Naive thymus-derived CD8-positive, alpha-beta T cell (primary cell): ENCODE data around the gene TLR4. TPM values are rescaled to one million over a fixed set of nuclear protein-coding genes. Genes with fewer than 3 reads are reported as not detected.

Experiments used
- ATAC-seq, 2 donors: fragments of 150-1000 bp; cut with Tn5 transposase in 1 of 2; sonication (Bioruptor Pico), chemical (Tn5 transposase) in 1 of 2; 1 replicate in 1 of 2; 2 replicates in 1 of 2; pipeline ENCODE4 v1.10.0; 2021; ENCODE audit warnings: mild to moderate bottlenecking in 2 of 2, moderate library complexity in 2 of 2
- POLR2A ChIA-PET: fragments of 350-600 bp; sonication (Branson Sonifier 250); formaldehyde crosslinking; loops from one replicate; lab custom pipeline; 2021; ENCODE audit warnings: antibody characterized with exemption; lab: Charles Lee
- DNase-seq, 10 donors: peaks; one replicate each; pipeline versions ENCODE4 v3.0.0 to v3.0.0-alpha.2; 2020 to 2022
- H3K27ac Mint-ChIP-seq, 10 donors: one replicate each; pipeline ENCODE4 v1.8.0; 2020 to 2022; ENCODE audit warnings: mild to moderate bottlenecking in 10 of 10, mixed read lengths in 10 of 10, moderate library complexity in 4 of 10, inconsistent platforms in 1 of 10
- H3K27me3 Mint-ChIP-seq, 5 donors: one replicate each; pipeline ENCODE4 v1.8.0; 2021 to 2022; ENCODE audit warnings: mixed read lengths in 5 of 5
- H3K36me3 Mint-ChIP-seq, 3 donors: one replicate each; pipeline ENCODE4 v1.8.0; 2020 to 2022; ENCODE audit warnings: mixed read lengths in 3 of 3, mild to moderate bottlenecking in 2 of 3, inconsistent platforms in 1 of 3
- H3K4me1 Mint-ChIP-seq, 4 donors: one replicate each; pipeline ENCODE4 v1.8.0; 2021 to 2022; ENCODE audit warnings: mixed read lengths in 4 of 4
- H3K4me3 Mint-ChIP-seq, 10 donors: one replicate each; pipeline ENCODE4 v1.8.0; 2020 to 2022; ENCODE audit warnings: mild to moderate bottlenecking in 10 of 10, mixed read lengths in 10 of 10, moderate library complexity in 6 of 10, inconsistent platforms in 1 of 10
- H3K9me3 Mint-ChIP-seq, 9 donors: one replicate each; pipeline ENCODE4 v1.8.0; 2020 to 2022; ENCODE audit warnings: mixed read lengths in 9 of 9, mild to moderate bottlenecking in 3 of 9, inconsistent platforms in 1 of 9, moderate library complexity in 1 of 9
- polyA plus RNA-seq, 3 donors: library from polyadenylated mRNA; unstranded; fragments of 300-500 nt; fragmentation: Illumina TruSeq; gene quantifications; one replicate each; pipeline ENCODE4 v1.2.3, GENCODE V29; 2021
- total RNA-seq, 8 experiments: library from RNA in 2 of 8; stranded (reverse) in 2 of 8; gene quantifications; one replicate each; pipeline ENCODE4 v1.2.3 and lab custom pipeline; 2021 to 2026

Gene TLR4
- total RNA-seq (under 1 TPM; 0.52 to 0.70 TPM), polyA plus RNA-seq (under 1 TPM in 2 of 3 donors, not detected in 1; 0.07 to 0.12 TPM), total RNA-seq (lab: John Stamatoyannopoulos, UW) (0 to 0.26 (median 0) reads per million in 6 experiments)

DNA sequence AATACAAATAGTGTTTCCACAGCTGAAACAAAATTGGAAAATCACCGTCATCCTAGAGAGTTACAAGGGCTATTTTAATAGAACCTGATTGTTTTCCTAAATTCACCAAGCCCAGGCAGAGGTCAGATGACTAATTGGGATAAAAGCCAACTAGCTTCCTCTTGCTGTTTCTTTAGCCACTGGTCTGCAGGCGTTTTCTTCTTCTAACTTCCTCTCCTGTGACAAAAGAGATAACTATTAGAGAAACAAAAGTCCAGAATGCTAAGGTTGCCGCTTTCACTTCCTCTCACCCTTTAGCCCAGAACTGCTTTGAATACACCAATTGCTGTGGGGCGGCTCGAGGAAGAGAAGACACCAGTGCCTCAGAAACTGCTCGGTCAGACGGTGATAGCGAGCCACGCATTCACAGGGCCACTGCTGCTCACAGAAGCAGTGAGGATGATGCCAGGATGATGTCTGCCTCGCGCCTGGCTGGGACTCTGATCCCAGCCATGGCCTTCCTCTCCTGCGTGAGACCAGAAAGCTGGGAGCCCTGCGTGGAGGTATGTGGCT is at the start of gene TLR4:
Gene TLR4, plus strand, starts transcription at position 380 of the 552 bp plus-strand sequence. Its CDS starts 70 bp downstream, at position 450.
- ATAC-seq (peak; percentile 14 to 62), DNase-seq (peak in 1 of 10 donors; percentile 17)
- Mint-ChIP-seq H3K27ac (peak within 1 kb of the TSS in 1 of 10 donors; percentile 34), H3K4me3 (peak within 1 kb of the TSS in 1 of 10 donors; percentile 81), H3K36me3 (no peaks in the 10 kb centered on the region), H3K9me3 (peaks cover 0 to 9% (median 0%) of the 10 kb centered on the region in 9 donors), H3K27me3 (peaks cover 0 to 24% (median 7%) of the 10 kb centered on the region in 5 donors), H3K4me1 (peaks cover 0 to 18% (median 2%) of the 10 kb centered on the region in 4 donors)
- POLR2A ChIA-PET: no interaction called here

DNA sequence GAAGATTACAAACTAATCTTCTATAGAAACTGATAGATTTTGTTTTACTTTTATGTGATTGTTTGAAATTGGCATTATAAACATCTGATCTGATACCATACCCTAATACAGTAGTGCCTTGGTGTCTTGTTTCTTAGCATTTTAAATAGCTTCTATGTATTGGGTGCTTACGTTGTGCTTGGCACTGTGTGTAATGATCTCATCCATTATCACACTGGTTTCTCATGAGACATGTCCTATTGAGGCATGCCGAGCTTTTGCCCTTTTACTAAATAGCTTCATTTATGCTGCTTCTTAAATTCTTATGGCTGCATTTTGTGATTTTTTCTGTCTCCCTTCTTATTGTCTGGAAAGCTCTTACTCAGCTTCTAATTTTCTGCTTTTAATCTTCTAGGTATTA is 48.2 kb upstream of the TLR4 start:
- Mint-ChIP-seq H3K27me3 (peaks cover 0 to 6% (median 3%) of the 10 kb centered on the region in 5 donors), H3K4me1 (no peaks in the 10 kb centered on the region), H3K36me3 (no peaks in the 10 kb centered on the region), H3K27ac (no peak overlapping the region), H3K4me3 (no peak overlapping the region), H3K9me3 (peaks cover 0 to 5% (median 0%) of the 10 kb centered on the region in 9 donors)
- DNase-seq (no peak), ATAC-seq (no peak)
- POLR2A ChIA-PET: no interaction called here

DNA sequence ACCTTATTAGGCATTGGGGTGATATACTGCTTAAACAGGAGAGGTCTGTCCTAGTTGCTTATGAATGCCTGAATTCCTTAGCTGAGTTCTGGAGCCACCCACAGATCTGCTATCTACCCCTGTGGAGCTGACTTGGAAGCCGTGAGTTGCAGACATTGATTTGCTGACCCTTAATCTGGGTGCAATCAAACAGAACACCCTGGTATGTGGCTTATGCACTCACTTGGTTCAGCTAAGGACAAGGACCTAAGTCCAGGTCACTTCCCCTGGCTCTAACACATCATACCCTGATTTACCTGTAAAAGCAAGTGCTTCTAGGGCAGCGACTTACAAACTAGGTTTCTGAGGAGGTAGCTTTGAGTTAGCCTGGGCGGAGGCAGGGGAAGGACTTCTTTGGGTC is 41.6 kb upstream of the TLR4 start:
- peaks cover 0 to 10% (median 3%) of the 10 kb centered on the region in 9 donors for H3K9me3 Mint-ChIP-seq
- DNase-seq: no peak
- POLR2A ChIA-PET: no interaction called here
- ATAC-seq: no peak
- H3K36me3 Mint-ChIP-seq: peaks cover 0 to 3% (median 0%) of the 10 kb centered on the region in 3 donors
- H3K27me3 Mint-ChIP-seq: peaks cover 3 to 16% (median 4%) of the 10 kb centered on the region in 5 donors
- H3K4me3 Mint-ChIP-seq: no peak overlapping the region
- H3K4me1 Mint-ChIP-seq: no peaks in the 10 kb centered on the region
- H3K27ac Mint-ChIP-seq: no peak overlapping the region

DNA sequence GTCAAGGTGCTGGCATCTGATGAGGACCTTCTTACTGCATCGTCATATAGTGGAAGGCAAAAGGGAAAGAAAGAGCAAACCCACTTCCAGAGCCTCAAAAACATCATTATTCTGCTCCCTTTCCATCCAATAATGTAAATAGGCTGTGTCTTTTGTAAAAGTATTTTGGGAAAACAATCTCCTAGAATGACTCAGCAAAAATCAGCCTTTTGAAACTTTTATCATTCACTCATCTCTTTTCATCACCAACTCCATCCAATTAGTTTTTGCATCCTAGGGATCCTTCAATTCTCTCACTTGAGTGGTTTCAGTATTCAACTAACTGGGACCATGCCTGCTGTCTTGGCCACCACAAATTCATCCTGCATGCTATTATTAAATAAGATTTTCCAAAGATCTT is 39.8 kb upstream of the TLR4 start:
- no peak for DNase-seq
- ATAC-seq: no peak
- peaks cover 0 to 7% (median 0%) of the 10 kb centered on the region in 3 donors for H3K36me3 Mint-ChIP-seq
- peaks cover 6 to 16% (median 9%) of the 10 kb centered on the region in 5 donors for H3K27me3 Mint-ChIP-seq
- H3K4me3 Mint-ChIP-seq: no peak overlapping the region
- no peak overlapping the region for H3K27ac Mint-ChIP-seq
- POLR2A ChIA-PET: no interaction called here
- H3K4me1 Mint-ChIP-seq: no peaks in the 10 kb centered on the region
- H3K9me3 Mint-ChIP-seq: peaks cover 0 to 10% (median 2%) of the 10 kb centered on the region in 9 donors

DNA sequence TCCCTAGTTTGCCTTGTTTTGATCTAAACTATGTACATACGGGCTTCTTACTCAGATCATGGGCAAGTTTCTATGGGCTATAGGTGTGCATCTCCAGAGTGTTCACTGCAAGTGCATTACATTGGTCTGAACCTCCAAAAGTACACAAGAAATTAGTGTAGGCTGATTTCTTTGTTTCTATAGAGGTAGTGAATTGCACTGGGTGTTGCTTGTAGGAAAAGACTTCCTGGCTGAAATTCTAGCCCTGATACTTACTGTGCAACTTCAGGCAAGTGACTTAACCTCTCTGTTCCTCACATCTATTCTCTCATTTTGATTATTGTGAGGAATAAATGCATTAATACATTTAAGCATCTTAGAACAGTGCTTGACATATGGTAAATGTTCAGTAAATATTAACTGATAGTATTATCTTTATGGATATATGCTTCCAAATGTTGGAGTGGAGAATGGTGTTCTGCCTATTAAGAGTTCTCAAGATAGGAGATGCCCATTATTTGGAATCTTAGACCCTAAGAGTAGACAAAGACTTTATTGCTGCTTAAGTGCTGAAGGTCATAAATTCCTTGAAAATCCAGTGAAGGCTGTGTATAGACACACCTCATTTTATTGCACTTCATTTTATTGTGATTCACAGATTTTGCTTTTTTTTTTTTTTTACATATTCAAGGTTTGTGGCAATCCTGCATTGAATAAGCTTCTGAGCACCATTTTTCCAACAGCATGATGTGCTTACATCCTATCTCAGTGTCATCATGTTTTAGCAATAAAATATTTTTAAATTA is 38.4 kb upstream of the TLR4 start:
- no peak overlapping the region for H3K4me3 Mint-ChIP-seq
- DNase-seq: no peak
- H3K9me3 Mint-ChIP-seq: peaks cover 0 to 8% (median 2%) of the 10 kb centered on the region in 9 donors
- POLR2A ChIA-PET: no interaction called here
- H3K4me1 Mint-ChIP-seq: no peaks in the 10 kb centered on the region
- ATAC-seq: no peak
- no peak overlapping the region for H3K27ac Mint-ChIP-seq
- peaks cover 4 to 16% (median 9%) of the 10 kb centered on the region in 5 donors for H3K27me3 Mint-ChIP-seq
- H3K36me3 Mint-ChIP-seq: peaks cover 0 to 7% (median 0%) of the 10 kb centered on the region in 3 donors

DNA sequence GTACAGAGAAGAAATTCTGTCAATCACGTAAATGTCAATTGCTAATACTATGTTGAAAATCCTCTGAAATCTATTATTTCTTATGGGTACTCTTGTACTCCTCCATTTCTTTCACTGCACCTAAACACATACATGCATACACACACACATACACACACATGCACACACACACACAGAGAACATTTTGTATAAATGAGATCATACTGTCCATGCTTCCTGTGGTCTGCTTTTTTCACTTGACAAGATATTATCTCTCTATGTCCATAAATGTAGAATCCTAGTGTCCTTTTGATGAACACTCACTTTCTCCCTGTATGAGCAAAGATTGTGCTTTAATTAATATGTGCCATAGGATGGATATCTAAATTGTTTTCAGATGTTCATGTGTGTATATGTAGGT is 32.7 kb upstream of the TLR4 start:
- Mint-ChIP-seq H3K36me3 (peaks cover 0 to 4% (median 0%) of the 10 kb centered on the region in 3 donors), H3K27ac (no peak overlapping the region), H3K4me3 (no peak overlapping the region), H3K27me3 (peaks cover 0 to 17% (median 10%) of the 10 kb centered on the region in 5 donors), H3K9me3 (peaks cover 0 to 5% (median 0%) of the 10 kb centered on the region in 9 donors), H3K4me1 (no peaks in the 10 kb centered on the region)
- no peak for DNase-seq
- no peak for ATAC-seq
- POLR2A ChIA-PET: no interaction called here

DNA sequence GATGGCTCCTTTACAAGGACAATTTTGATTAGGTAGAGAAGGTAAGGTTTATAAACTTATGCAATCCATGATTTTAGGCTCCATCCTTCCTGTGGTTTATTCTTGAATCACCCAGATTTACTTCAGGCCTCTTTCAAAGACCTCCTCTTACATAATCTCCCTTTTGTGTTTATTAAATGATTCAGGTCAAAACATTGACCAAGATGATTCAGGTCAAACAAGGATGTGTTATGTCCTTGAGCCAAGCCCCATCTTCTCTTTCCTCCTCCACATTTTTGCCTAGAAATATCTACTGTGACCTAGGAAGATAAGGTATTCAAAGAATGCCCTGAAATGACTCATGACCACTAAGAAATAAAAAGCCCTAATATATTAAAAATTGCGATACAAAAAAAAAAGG is 31.8 kb upstream of the TLR4 start:
- H3K4me1 Mint-ChIP-seq: no peaks in the 10 kb centered on the region
- H3K4me3 Mint-ChIP-seq: no peak overlapping the region
- H3K9me3 Mint-ChIP-seq: peaks cover 0 to 5% (median 0%) of the 10 kb centered on the region in 9 donors
- no peak for DNase-seq
- ATAC-seq: no peak
- H3K27ac Mint-ChIP-seq: no peak overlapping the region
- H3K27me3 Mint-ChIP-seq: peaks cover 0 to 17% (median 10%) of the 10 kb centered on the region in 5 donors
- POLR2A ChIA-PET: no interaction called here
- H3K36me3 Mint-ChIP-seq: peaks cover 0 to 4% (median 0%) of the 10 kb centered on the region in 3 donors

DNA sequence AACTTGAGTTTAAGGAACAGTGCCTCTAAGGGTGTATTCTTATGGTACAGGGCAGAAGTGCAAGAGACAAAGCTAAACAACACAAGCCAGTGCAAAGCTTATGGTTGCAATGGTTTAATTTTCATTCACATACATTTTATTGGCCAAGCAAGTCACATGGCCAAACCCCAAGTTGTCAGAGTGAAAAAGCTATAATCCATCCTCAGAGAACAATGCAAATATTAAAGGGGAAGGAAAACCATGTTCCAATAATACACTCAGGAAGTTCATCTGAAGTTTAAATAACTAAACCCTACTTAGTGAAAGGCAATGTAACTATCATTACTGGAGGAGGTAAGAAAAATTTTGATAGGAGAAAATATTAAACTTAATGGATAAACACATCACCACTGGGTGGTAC is 26.6 kb upstream of the TLR4 start:
- Mint-ChIP-seq H3K4me3 (no peak overlapping the region), H3K27ac (no peak overlapping the region), H3K4me1 (no peaks in the 10 kb centered on the region), H3K9me3 (peaks cover 0 to 5% (median 0%) of the 10 kb centered on the region in 9 donors), H3K36me3 (no peaks in the 10 kb centered on the region), H3K27me3 (peaks cover 0 to 7% (median 3%) of the 10 kb centered on the region in 5 donors)
- ATAC-seq (no peak), DNase-seq (no peak)
- POLR2A ChIA-PET: no interaction called here

DNA sequence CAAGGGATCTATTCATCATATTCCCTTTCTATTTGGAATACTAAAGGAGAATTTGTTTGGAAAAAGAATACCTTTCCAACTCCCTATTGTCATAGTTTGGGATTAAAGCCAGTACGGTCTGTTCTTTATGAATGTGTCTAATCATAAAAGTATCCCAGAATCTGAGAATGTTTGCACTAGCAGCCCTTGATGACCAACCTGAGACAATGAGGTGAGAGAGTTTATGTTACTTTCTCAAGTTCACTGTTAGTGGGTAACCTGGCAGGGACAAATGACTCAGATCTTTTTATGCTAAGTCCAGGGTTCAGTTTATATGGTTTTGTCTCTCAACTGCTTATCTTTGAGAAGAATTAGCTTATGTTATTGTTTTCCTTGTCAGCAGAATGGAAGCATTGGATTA is 25.3 kb upstream of the TLR4 start:
- H3K4me3 Mint-ChIP-seq: no peak overlapping the region
- no peaks in the 10 kb centered on the region for H3K36me3 Mint-ChIP-seq
- peaks cover 0 to 5% (median 0%) of the 10 kb centered on the region in 9 donors for H3K9me3 Mint-ChIP-seq
- DNase-seq (no peak), ATAC-seq (no peak)
- no peaks in the 10 kb centered on the region for H3K4me1 Mint-ChIP-seq
- no peak overlapping the region for H3K27ac Mint-ChIP-seq
- peaks cover 0 to 2% (median 0%) of the 10 kb centered on the region in 5 donors for H3K27me3 Mint-ChIP-seq
- POLR2A ChIA-PET: no interaction called here

DNA sequence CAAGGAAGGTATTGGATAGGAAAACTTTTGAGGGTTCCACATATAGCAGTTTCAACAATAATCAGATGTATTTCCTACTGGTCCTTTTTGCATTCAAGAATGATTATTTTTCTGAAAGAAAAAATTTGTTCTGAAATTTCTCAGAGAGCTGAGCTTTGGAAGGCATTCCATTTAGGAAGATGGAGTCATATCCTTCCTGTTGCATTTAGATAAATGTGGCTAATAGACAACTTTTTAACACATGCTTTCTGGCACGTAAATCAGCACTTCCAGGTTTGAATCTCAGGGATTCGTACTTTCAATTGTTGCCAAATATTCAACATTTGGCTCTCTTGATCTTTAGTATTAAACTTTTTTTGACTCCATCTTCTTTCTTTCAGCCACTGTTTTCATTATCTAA is 24.8 kb upstream of the TLR4 start:
- Mint-ChIP-seq H3K4me1 (no peaks in the 10 kb centered on the region), H3K4me3 (no peak overlapping the region), H3K9me3 (peaks cover 0 to 5% (median 0%) of the 10 kb centered on the region in 9 donors), H3K27me3 (peaks cover 0 to 2% (median 0%) of the 10 kb centered on the region in 5 donors), H3K27ac (no peak overlapping the region), H3K36me3 (no peaks in the 10 kb centered on the region)
- no peak for ATAC-seq
- DNase-seq: no peak
- POLR2A ChIA-PET: no interaction called here

DNA sequence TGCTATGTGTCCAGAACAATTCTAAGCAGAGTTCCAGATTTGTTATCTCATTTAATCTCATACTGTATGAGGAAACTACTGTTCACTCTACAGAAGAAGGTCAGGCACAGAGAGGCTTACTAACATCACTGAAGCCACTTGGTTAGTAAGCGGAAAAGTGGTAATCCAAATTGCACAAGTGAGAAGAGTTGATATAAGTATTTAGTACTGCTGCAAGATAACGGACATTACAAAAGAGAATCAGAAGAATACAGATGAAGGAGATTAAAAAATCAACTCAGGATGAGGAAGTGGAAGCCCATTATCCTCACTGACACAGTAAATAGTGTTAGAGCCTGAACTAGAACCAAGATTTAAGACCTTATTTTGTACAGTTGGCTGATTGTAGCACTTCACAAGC is 22.3 kb upstream of the TLR4 start:
- Mint-ChIP-seq H3K4me3 (no peak overlapping the region), H3K4me1 (no peaks in the 10 kb centered on the region), H3K36me3 (no peaks in the 10 kb centered on the region), H3K27ac (no peak overlapping the region), H3K9me3 (peaks cover 0 to 4% (median 0%) of the 10 kb centered on the region in 9 donors), H3K27me3 (peaks cover 0 to 19% (median 8%) of the 10 kb centered on the region in 5 donors)
- ATAC-seq (no peak), DNase-seq (no peak)
- POLR2A ChIA-PET: no interaction called here

DNA sequence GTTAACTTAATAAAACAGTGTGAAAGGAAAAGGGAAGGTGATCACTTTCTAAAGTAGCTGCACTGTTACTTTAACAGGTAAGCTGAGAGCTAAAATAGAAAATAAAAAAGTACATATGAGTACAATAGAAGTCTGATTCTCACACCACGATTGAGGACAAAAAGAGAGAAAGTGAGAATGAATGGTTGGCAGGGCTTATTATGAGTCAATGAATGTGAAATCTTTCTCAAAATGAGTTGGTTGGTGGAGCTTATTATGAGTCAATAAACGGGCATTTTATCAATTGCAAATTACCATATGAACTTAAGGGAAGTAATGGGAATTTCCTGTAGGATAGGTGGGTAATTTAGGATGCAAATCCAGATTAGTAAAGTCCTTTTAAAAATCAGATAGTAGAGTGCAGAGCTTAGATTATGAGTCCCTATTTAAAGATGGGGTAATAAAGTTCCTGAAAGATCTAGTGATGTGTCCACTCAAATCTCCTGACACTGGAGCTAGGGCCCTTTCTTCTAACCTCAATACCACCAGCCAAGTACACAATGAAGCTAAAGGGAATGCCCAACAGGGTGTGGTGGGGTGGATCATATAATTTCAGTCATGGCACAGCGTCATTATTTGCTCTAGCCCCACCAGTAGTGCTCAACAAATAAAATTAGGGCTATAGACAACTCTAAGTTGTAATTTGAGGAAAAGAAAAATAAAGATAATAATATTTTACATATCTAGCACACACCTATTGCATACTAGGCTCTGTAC is 21.1 kb upstream of the TLR4 start:
- Mint-ChIP-seq H3K9me3 (peaks cover 2 to 14% (median 4%) of the 10 kb centered on the region in 9 donors), H3K4me3 (no peak overlapping the region), H3K36me3 (no peaks in the 10 kb centered on the region), H3K27me3 (peaks cover 0 to 29% (median 10%) of the 10 kb centered on the region in 5 donors), H3K27ac (no peak overlapping the region), H3K4me1 (no peaks in the 10 kb centered on the region)
- DNase-seq (no peak), ATAC-seq (no peak)
- POLR2A ChIA-PET: no interaction called here
